ENCODE results near the gene CELSR2. TPM values are rescaled to one million over a fixed set of nuclear protein-coding genes. Genes with fewer than 3 reads are reported as not detected.

CELSR2 gene
- total RNA-seq, 1 donor, result 0.36 TPM

DNA sequence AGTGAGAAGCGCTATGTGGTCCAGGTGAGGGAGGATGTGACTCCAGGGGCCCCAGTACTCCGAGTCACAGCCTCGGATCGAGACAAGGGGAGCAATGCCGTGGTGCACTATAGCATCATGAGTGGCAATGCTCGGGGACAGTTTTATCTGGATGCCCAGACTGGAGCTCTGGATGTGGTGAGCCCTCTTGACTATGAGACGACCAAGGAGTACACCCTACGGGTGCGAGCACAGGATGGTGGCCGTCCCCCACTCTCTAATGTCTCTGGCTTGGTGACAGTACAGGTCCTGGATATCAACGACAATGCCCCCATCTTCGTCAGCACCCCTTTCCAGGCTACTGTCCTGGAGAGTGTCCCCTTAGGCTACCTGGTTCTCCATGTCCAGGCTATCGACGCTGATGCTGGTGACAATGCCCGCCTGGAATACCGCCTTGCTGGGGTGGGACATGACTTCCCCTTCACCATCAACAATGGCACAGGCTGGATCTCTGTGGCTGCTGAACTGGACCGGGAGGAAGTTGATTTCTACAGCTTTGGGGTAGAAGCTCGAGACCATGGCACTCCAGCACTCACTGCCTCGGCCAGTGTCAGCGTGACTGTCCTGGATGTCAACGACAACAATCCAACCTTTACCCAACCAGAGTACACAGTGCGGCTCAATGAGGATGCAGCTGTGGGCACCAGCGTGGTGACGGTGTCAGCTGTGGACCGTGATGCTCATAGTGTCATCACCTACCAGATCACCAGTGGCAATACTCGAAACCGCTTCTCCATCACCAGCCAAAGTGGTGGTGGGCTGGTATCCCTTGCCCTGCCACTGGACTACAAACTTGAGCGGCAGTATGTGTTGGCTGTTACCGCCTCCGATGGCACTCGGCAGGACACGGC lies 2.2 kb downstream of the CELSR2 start:
- DNase-seq (ENCODE audit: low read depth), result no peak
- TF ChIP-seq, protein P1, sequence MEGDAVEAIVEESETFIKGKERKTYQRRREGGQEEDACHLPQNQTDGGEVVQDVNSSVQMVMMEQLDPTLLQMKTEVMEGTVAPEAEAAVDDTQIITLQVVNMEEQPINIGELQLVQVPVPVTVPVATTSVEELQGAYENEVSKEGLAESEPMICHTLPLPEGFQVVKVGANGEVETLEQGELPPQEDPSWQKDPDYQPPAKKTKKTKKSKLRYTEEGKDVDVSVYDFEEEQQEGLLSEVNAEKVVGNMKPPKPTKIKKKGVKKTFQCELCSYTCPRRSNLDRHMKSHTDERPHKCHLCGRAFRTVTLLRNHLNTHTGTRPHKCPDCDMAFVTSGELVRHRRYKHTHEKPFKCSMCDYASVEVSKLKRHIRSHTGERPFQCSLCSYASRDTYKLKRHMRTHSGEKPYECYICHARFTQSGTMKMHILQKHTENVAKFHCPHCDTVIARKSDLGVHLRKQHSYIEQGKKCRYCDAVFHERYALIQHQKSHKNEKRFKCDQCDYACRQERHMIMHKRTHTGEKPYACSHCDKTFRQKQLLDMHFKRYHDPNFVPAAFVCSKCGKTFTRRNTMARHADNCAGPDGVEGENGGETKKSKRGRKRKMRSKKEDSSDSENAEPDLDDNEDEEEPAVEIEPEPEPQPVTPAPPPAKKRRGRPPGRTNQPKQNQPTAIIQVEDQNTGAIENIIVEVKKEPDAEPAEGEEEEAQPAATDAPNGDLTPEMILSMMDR (IDR thresholded peaks at IDR 0.05; ENCODE audit: insufficient read depth, low read length), result no peak
- no peak overlapping the region for H3K4me3 ChIP-seq (ENCODE audit: low read depth, low read length)

DNA sequence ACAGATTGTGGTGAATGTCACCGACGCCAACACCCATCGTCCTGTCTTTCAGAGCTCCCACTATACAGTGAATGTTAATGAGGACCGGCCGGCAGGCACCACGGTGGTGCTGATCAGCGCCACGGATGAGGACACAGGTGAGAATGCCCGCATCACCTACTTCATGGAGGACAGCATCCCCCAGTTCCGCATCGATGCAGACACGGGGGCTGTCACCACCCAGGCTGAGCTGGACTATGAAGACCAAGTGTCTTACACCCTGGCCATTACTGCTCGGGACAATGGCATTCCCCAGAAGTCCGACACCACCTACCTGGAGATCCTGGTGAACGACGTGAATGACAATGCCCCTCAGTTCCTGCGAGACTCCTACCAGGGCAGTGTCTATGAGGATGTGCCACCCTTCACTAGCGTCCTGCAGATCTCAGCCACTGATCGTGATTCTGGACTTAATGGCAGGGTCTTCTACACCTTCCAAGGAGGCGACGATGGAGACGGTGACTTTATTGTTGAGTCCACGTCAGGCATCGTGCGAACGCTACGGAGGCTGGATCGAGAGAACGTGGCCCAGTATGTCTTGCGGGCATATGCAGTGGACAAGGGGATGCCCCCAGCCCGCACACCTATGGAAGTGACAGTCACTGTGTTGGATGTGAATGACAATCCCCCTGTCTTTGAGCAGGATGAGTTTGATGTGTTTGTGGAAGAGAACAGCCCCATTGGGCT lies 3.0 kb downstream of the CELSR2 start:
- DNase-seq (ENCODE audit: low read depth), result no peak
- H3K4me3 ChIP-seq (ENCODE audit: low read depth, low read length), result no peak overlapping the region
- TF ChIP-seq, protein P1 (IDR thresholded peaks at IDR 0.05; ENCODE audit: insufficient read depth, low read length), result no peak

DNA sequence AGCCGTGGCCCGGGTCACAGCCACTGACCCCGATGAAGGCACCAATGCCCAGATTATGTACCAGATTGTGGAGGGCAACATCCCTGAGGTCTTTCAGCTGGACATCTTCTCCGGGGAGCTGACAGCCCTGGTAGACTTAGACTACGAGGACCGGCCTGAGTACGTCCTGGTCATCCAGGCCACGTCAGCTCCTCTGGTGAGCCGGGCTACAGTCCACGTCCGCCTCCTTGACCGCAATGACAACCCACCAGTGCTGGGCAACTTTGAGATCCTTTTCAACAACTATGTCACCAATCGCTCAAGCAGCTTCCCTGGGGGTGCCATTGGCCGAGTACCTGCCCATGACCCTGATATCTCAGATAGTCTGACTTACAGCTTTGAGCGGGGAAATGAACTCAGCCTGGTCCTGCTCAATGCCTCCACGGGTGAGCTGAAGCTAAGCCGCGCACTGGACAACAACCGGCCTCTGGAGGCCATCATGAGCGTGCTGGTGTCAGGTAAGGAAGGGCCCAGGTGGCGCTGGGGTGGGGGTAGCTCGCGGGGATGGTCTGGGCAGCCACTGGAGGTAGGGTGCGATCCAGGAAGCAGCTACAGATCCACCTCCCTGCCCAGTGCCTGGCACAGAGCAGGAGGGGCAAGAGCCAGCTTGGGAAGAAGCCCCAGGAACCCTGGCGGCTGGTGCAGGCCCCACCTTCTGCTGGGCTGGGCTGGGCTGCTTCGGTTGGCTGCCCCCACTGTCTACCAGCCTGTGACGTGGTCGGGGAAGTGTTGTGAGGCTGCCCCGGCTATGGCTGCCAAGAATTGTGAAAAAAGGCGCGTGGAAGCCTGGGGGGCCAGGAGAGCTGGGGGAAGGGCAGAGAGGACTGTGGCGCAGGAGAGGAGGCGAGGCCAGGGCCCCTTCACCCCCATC lies 3.8 kb downstream of the CELSR2 start:
- TF ChIP-seq, protein P1 (IDR thresholded peaks at IDR 0.05; ENCODE audit: insufficient read depth, low read length), result no peak
- no peak for DNase-seq (ENCODE audit: low read depth)
- no peak overlapping the region for H3K4me3 ChIP-seq (ENCODE audit: low read depth, low read length)

DNA sequence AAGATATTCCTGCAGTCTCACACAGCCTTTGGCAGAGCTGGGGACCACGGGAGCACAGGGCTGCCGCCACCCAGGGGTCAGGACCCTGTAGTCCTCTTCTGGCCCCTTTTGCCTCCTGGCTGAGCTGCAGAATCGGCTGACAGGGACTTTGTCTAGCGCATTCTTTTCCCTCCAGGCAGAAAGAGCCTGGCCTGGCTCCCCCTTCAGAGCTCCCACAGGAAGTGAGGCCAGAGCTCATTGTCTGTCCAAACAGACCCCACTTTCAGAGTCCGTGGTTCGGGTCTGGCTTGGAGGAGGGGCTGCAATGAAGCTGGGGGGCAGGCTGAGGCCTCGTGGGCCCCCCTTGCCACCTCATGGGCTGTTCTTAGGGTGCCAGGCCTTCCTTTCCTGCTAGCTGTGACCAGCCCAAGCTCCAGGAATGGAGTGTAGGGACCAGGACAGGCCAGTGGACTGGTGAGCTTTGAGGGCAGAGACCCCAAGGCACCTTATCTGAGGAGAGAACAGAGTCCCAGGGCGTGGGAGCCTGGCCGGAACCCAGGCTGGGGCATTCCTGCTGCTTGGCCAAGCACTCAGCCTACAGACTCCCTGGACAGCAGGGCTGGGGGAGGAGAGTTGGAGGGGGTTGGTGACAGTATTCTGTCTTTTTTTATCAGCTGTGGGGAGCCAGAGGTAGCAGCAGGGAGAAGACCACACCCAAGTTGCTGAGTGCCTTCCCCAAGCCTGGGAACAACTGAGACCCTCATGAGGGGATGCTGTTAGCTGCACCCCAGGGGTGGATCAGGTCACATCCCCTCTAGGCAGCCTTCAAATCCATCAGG lies 4.7 kb downstream of the CELSR2 start:
- TF ChIP-seq, protein P1 (IDR thresholded peaks at IDR 0.05; ENCODE audit: insufficient read depth, low read length), result no peak
- H3K4me3 ChIP-seq (ENCODE audit: low read depth, low read length), result no peak overlapping the region
- DNase-seq (ENCODE audit: low read depth), result peak; percentile 16

DNA sequence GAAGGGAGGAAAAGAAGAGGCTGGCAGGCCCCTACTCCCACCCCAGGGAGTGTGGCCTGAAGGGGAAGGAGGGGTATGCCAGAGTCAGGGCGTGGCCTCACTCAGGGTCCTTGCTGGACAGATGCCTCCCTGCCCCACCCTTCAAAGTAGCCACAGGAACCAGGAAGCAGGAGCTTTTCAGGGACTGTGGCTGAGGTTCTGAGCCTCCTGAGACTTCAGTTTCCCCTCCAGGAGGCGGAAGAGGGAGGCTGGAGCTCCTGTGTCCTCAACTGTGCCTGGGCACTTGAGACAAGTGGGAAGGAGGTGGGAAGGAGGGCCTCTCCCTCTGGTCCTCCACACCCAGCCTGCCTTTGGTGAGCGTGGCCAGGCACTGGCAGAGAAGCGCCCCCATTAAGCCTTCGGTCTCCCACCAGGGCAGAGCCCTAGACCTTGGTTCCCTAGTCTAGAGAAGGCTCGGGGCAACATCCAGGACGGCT lies 5.3 kb downstream of the CELSR2 start:
- H3K4me3 ChIP-seq (ENCODE audit: low read depth, low read length), result no peak overlapping the region
- no peak for DNase-seq (ENCODE audit: low read depth)
- TF ChIP-seq, protein P1 (IDR thresholded peaks at IDR 0.05; ENCODE audit: insufficient read depth, low read length), result no peak

All from fibroblast of the aortic adventitia (primary cell).